HG03571 (cell line): Measurements from ENCODE around the gene DBN1.
"Not testable (repeated sequence)": the region's sequence is repeated elsewhere in the genome, so short reads cannot be mapped to it uniquely, and the experiment has no call there.

Experiments used
- ATAC-seq: cut with Tn5 transposase; IDR thresholded peaks from one replicate; pipeline ENCODE4 v1.9.1; 2021; ENCODE audit not compliant: unreplicated experiment

DBN1 gene

DNA sequence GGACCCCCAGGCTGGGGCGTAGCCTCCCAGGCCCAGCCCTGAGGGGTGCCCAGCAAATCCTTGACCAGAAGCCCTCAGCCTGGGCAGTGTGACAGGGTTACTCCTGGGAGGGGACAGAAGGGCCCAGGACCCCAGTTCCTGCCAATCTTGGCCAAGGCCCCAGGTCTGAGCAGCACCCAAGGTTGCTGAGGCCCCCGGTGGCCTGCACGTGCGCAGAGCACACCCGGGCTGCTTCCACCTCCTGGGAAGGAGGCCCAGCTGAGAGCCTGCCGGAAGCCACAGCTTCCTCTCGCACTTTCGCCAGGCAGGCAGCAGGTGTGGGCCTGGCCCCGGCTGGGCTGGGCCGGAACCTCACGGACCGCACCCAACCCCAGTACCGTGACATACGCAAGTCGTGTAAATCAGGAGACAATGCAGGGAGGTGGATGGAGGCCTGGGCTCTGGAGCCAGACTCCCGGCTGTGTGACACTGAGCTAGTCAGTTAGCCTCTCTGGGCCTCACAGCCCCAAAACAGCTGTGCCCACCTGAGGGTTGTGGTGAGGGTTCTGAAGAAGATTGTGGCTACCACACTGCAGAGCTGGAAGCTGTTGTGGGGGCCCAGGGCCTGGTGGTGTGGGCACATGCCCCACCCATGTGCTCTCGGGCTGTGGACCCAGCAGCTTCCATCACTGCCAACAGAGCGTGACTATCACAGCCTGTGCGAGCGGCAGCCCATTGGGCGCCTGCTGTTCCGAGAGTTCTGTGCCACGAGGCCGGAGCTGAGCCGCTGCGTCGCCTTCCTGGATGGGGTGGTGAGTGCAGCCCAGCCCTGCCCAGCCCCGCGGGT, 41.9 kb downstream of the DBN1 start:
- peak; percentile 55 for ATAC-seq

DNA sequence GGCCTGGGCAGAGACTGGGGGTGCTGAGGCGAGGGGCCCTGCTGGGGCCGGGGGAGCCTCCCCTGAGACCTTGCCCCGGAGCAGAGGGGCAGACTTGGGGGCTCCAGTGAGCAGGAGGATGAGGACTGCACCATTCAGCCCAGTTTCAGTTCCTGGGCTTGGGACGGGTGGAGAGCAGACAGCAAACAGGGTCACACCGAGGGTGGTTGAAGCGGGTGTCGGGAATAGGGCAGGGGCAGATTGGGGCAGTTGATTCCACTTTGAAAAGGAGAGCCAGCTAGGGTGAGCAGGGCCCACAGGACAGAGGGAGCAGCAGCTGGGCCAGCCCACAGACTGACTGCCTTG, 42.5 kb downstream of the DBN1 start:
- no peak for ATAC-seq

DNA sequence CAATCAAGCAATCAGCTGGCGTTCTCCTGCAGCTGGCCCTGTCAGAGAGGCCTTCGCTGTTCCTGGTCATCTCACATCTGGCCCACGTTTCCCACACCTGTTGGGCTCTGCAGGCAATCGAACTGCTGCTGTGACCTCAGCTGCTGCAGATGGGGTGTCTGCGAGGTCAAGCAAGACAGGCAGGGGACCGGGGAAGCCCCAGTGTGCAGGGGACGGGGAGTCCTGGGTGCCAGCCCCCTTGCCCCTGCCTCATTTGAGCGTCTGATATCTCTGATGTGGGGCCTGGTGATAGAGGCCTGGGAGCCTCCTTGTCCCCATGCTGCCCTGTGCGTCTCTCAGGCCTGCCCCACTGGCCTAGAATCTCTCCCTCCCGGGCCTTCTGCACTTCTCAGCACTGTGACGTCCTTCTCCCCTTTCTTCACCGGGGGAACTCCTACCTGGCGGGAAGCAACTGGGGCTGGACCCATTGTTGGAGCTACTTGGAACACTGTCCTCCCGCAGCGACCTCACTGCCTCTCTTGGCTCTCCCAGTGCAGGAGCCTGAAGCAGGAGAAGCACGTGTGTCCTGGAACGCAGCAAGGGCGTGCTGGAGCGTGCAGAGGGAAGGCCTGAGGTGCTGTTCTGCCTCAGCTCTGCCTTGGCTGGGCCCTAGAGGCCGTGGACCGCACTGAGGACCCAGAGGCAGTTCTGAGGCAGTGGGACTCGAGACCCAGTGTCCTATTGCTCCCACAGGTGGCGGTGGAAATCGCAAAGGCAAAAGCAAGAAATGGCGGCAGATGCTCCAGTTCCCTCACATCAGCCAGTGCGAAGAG, 43.1 kb downstream of the DBN1 start:
- no peak for ATAC-seq

DNA sequence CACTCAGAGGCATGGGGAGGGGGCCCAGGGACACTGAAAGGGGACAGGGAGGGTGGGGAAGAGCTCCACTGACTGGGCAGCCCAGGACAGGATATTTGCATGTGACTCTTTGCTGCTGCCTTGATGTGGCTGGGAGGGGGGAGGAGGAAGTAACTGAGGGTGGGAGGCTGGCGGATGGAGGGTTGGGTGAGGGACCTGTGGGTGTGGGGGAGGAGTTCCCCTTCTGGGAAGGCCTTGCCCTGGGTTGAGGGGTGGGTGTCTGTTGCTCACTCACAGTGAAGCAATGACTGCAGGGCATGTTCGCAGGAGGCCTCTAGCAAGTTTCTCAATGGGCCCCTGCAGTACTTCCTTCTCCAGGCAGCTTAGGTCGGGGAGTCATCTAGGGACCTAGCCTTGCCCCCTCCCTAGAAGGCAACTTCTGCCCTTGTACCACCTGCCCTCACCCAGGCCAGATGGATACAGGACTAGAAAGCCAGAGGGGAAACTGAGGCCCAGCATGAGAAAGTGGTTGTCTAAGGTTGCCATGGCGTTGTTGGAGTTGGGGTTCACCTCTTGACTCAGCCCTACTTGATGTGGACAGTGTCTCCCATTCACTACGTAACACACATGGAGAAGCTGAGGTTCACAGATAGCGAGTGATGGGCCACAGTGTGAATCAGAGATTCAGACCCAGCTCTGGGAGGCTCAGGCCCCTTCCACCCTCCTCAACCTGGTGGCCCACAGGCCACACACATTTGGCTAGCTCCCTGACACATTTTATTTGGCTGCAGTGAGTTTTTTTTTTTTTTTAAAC, 44.0 kb downstream of the DBN1 start:
- ATAC-seq = no peak

DNA sequence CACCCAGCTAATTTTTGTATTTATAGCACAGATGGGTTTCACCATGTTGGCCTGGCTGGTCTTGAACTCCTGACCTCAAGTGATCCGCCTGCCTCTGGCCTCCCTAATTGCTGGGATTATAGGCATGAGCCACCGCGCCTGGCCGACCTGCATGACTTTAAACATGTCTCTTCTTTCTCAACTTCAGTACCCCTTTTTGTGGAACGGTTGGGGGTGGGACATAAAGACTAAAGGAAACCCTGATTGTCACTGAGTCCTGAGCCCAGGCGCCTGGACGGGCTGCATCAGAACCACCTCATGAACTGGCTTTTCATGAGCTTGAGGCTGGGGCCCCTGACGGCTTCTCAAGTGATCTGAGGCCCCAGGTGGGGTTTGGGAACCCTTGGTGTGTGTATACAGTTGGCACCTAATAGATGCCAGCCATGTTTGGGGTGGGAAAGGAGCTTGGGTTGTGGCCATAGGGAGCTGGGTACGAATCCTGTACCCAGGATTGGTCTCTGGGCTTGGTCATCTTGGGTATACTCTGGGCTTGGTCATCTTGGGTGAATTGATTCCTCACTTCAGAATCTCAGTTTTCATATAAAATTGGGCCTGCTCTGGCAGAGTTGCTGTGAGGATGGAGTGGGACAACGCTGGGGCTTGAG, 44.7 kb downstream of the DBN1 start:
- no peak for ATAC-seq

DNA sequence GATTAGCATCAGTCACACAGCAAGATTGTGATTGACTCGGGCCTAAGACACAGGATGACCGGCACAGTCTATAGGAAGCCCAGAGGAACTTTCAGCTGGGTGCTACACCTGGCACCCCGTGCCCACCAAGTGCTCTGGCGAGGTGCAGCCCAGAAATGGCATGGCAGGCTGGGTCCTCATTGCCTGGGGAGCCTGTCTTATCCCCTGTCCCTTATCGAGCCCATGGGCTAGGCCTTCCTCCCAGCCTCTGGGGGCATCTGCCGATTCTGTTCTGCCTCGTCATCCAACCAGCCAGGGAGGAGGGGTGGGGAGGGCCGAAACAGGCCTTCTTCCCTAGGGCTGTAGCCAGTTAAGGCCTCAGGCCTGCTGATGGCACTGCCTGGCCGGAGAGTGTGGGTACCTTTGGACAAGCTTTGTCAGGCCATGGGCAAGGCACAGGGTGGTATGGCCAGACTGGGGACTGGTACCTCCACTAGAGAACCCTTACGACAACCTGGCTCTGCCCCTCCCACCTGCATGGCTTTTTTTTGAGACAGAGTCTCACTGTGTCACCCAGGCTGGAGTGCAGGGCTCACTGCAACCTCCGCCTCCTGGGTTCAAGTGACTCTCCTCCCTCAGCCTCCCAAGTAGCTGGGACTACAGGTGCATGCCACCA, 45.4 kb downstream of the DBN1 start:
- no peak for ATAC-seq

GRCh38 chr5:177427211-177427822, 46.1 kb downstream of the DBN1 start:
- ATAC-seq = no peak

DNA sequence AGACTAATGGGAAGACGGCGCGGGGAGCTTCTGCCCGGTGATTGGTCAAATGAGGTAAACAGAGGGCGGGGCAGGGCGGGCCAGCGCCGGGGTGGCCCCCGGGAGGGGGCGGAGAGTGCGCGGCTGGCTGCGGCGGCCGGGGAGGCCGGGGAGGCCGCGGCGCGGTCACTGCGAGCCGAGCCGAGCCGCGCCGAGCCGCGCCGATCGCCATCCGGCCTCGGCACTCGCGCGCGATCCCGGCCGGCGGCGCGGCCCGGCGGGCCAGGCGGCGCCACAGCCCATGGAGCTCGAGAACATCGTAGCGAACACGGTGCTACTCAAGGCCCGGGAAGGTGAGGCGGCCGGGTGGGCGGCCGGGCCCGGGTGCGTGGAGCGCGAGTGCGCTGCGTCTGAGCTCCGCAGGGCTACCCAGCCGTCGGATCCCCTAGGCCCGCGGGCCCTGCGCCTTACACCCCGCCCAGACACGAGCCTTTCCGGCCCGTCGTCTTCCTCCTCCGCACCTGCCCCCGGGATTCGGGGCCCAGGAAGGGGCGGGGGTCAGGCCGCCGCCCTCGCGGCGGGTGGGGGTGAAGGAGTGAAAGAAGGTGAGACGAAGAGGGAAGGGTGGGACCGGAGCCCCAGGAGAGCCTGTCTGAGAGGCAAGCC, 46.7 kb downstream of the DBN1 start, which contains the start of gene GRK6:
GRK6 (plus strand) TSS at position 111 of the 645 bp plus-strand sequence; CDS start at position 281, 170 bp downstream.
- peak; percentile 5 for ATAC-seq

- peak; percentile 75 for ATAC-seq
These were observed 47.5 kb downstream of the DBN1 start for GRCh38 chr5:177425801-177426565.

DNA sequence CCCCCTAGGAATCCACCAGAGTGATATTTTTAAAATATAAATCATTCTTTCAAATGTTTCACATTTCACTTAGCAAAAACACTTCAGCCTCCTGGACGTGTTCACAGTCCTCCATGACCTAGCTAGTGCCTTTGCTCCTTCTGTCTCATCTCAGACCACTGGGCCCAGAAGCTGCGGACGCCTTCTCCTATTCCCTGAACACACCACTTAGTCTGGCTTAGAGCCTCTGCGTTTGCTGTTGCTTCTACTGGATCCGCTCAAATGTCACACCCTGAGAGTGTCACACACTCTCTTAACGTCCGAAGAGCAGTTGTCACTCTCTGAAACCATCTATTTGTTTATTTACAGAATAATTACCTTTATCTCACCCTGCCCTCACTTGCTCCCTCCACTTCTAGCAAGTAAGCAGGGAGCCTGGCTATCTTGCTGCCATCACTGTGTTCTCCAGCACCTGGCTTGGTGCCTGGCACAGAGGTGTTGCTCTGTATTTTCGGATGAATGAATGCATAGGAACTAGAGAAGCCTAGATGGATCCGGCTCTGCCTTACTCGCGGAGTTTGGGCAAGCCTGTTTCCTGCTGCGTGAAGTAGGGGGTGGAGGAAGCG, 48.1 kb downstream of the DBN1 start:
- ATAC-seq = no peak

DNA sequence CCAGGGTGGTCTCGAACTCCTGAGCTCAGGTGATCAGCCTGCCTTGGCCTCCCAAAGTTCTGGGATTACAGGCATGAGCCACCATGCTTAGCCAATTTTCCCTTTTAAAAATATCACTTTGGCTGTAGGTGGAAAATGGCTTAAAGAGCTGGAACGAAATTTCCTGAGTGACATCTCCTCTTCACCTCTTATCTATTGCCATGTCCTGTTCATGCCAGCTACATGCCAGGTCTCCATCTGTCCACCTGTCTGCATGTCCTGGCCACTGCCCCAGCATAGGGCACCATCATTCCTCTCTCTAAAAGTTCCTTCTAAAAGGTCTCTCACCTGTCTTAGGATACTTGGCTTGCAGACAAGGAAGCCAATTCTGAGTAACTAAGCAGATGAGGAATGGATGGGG, 49.8 kb downstream of the DBN1 start:
- no peak for ATAC-seq

DNA sequence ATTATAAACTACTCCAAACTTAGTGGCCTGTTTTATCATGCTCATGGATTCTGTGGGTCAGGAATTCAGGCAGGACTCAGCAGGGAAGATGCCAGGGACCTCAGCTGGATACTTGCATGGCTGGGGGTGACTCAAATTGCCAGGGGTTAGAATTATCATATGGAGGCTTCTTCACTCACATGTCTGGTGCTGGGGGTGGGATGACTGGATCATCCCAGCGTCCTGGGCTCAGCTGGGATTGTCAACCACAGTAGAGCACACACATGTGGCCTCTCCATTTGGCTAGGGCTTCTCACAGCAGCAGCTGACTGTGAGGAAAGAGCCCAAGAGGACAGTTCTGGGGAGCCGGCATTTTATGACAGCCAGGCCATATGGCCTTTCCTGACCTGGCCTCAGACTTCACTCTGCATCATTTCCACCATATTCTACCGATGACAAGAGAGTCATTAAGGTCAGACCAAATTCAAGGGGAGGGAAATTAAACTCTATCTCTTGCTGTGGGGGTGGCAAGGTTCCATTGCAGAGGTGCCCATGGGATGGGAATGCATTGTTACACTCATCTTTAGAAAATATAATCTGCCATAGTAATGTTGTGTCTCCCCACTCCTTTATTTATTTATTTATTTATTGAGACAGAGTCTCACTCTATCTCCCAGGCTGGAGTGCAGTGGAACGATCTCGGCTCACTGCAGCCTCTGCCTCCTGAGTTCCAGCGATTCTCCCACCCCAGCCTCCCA, 52.2 kb downstream of the DBN1 start:
- ATAC-seq = no peak

DNA sequence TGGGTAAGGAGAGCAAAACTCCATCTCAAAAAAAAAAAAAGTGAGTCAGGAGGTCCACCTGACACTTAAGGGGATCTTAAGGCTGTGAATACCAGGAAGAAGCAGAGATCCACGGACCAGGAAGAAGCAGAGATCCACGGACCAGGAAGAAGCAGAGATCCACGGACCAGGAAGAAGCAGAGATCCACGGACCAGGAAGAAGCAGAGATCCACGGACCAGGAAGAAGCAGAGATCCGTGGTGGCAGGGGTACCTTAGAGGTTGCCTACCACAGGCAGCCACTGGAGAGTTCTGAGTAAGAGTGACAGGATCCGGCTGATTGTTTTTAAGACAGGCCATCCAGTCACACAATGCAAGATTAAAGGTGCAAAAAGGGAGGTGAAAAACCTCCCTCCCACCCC, 53.0 kb downstream of the DBN1 start:
- not testable (repeated sequence) for ATAC-seq

- no peak for ATAC-seq
These were observed 54.4 kb downstream of the DBN1 start for GRCh38 chr5:177419046-177419445.

DNA sequence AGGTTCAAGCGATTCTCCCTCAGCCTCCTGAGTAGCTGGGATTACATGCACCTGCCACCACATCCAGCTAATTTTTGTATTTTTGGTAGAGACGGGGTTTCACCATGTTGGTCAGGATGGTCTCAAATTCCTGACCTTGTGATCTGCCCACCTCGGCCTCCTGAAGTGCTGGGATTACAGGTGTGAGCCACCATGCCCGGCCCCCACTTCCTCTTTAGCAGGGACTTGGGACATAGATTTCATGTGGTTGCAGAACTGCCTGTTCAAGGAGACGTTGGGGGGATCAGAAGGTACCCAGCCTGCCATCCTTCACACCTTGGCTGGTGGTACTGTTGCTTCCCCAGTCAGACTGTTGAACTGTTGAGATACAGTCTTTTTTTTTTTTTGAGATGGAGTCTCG, 56.4 kb downstream of the DBN1 start:
- not testable (repeated sequence) for ATAC-seq

DNA sequence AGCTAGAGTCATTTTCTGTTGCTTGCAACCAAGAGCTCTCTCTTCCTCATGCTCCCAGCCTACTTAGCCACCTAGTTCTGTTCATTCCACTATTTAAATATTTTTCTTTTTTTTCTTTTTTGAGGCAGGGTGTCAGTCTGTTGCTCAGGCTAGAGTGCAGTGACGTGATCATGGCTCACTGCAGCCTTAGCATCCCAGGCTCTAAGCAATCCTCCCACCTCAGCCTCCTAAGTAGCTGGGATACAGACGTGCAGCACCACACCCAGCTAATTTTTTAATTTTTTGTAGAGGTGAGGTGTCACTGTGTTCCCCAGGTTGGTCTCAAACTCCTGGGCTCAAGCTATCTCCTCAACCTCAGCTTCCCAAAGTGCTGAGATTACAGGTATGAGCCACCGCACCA, 59.0 kb downstream of the DBN1 start:
- no peak for ATAC-seq

DNA sequence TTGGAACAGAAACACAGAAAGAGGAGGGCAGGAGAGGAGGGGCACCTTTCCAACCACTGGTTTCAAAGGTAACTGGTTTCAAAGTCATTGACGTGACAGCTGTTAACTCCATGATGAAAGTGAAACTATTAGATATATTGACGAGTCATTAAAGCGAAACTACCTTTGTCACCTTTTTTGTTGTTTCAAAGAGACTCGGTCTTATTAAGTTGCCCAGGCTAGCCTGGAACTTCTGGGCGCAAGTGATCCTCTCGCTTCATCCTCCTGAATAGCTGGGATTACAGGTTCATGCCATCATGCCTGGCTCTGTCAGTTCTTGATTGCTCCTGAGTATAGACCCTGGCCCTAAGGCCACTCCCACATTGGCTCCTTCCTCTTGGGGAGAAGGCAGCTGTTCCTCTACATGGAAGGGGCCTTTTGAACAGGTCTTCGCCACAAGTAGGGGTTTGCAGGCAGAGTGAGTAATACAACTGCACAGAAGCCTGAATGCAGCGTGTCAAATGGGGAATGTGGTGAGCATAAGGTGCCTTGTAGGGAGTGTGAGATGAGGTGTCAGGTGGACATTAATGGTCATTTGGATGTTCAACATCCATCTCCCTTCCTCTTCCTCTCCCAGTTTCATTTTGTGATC, 60.7 kb downstream of the DBN1 start:
- no peak for ATAC-seq
